NCI-H1436 treated with DMSO at 0.1 percent for 48 hours (cell line): ENCODE data around the gene TMBIM4.

Source experiments
- DNase-seq: peaks from one replicate; lab custom pipeline; 2025; lab: John Stamatoyannopoulos, UW

Gene TMBIM4

DNA sequence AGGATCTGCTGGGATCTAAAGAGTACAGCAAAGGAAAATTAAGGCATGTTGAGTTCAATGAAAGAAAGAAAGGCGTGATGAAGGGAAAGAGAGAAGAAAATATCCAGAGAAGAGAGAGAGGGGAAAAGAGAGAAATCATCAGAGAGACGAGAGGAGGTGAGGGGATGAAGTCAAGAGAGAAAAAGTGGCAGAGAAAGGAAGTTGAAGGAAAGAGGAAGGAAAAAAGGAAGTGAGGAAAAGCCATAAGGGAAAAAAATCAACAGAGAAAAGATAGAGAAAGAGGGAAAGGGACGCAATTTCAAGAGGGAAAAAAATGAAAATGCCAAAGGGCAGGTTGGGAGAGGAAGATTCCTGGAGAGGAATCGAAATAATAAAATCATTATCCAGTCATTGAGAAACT lies 79.6 kb downstream of the TMBIM4 start:
- no peak for DNase-seq

GRCh38 chr12:66087365-66087943 lies 82.3 kb downstream of the TMBIM4 start:
- no peak for DNase-seq

DNA sequence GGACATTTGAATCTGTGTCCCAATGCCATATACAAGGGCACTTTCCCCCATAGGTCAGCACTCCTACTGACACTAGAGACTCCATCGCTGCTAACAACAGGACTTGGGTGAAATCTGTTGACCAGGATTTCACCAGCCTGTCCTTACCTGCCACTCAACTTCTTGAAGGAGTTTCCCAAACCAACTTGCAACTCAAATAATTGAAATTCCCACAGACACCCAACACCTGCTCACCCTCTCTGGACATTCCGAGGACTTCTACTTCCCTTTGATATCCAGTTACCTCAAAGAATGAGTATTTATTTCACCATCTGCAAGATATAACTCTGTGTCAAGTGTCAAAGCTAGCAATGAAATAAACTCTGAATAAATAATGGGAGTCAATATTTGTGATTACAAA lies 83.8 kb downstream of the TMBIM4 start:
- no peak for DNase-seq
